ENCODE results near the gene RPTOR. TPM values are rescaled to one million over a fixed set of nuclear protein-coding genes. Genes with fewer than 3 reads are reported as not detected.

Gene RPTOR
- polyA plus RNA-seq, 3 donors from 2014 or later, result 1.8 to 10.2 (median 3.8) TPM

- H3K4me1 Mint-ChIP-seq, result peaks cover 15 to 18% of the 10 kb centered on the region in 2 donors
- H3K9me3 Mint-ChIP-seq, result no peaks in the 10 kb centered on the region
- H3K27ac Mint-ChIP-seq, result no peak overlapping the region
- DNase-seq, result no peak
- no peak overlapping the region for H3K4me3 Mint-ChIP-seq
- peaks cover 0 to 5% (median 0%) of the 10 kb centered on the region in 3 donors for H3K36me3 Mint-ChIP-seq
- H3K27me3 Mint-ChIP-seq (ENCODE audit: low read depth in 3 of 3), result peaks cover 4 to 10% (median 5%) of the 10 kb centered on the region in 3 donors
Observed at GRCh38 chr17:80887639-80888175, 343.1 kb downstream of the RPTOR start.

- H3K4me1 Mint-ChIP-seq, result peaks cover 15 to 20% of the 10 kb centered on the region in 2 donors
Observed at GRCh38 chr17:80888276-80889160, 343.9 kb downstream of the RPTOR start.

GRCh38 chr17:80889231-80890195 is 344.9 kb downstream of the RPTOR start:
- Mint-ChIP-seq H3K36me3 (peaks cover 0 to 9% (median 3%) of the 10 kb centered on the region in 3 donors), H3K27ac (peak overlapping the region in 2 of 6 donors; percentile 62), H3K9me3 (no peaks in the 10 kb centered on the region), H3K4me3 (no peak overlapping the region), H3K4me1 (peaks cover 15 to 20% of the 10 kb centered on the region in 2 donors), H3K27me3 (ENCODE audit: low read depth in 3 of 3) (peaks cover 4 to 7% (median 6%) of the 10 kb centered on the region in 3 donors)
- no peak for DNase-seq

More at GRCh38 chr17:80888276-80889160, 343.9 kb downstream of the RPTOR start:
- H3K9me3 Mint-ChIP-seq, result no peaks in the 10 kb centered on the region
- peaks cover 5 to 9% (median 6%) of the 10 kb centered on the region in 3 donors for H3K27me3 Mint-ChIP-seq (ENCODE audit: low read depth in 3 of 3)
- peaks cover 0 to 4% (median 0%) of the 10 kb centered on the region in 3 donors for H3K36me3 Mint-ChIP-seq
- no peak overlapping the region for H3K27ac Mint-ChIP-seq
- H3K4me3 Mint-ChIP-seq, result no peak overlapping the region
- DNase-seq, result no peak

GRCh38 chr17:80890196-80890920 is 345.7 kb downstream of the RPTOR start:
- H3K27ac Mint-ChIP-seq, result peak overlapping the region in 3 of 6 donors; percentile 50 to 94 (median 88)
- H3K27me3 Mint-ChIP-seq (ENCODE audit: low read depth in 3 of 3), result peaks cover 4 to 7% (median 6%) of the 10 kb centered on the region in 3 donors
- no peak overlapping the region for H3K4me3 Mint-ChIP-seq
- peaks cover 15 to 20% of the 10 kb centered on the region in 2 donors for H3K4me1 Mint-ChIP-seq
- H3K9me3 Mint-ChIP-seq, result no peaks in the 10 kb centered on the region
- H3K36me3 Mint-ChIP-seq, result peaks cover 2 to 13% (median 3%) of the 10 kb centered on the region in 3 donors
- DNase-seq, result no peak

- DNase-seq, result no peak
- Mint-ChIP-seq H3K4me1 (peaks cover 15 to 20% of the 10 kb centered on the region in 2 donors), H3K27ac (peak overlapping the region in 4 of 6 donors; percentile 50 to 98 (median 78)), H3K27me3 (ENCODE audit: low read depth in 3 of 3) (peaks cover 4 to 7% (median 6%) of the 10 kb centered on the region in 3 donors), H3K36me3 (peaks cover 3 to 13% (median 3%) of the 10 kb centered on the region in 3 donors), H3K4me3 (peak overlapping the region in 1 of 5 donors; percentile 79), H3K9me3 (no peaks in the 10 kb centered on the region)
Observed at GRCh38 chr17:80890921-80891396, 346.3 kb downstream of the RPTOR start.

GRCh38 chr17:80891397-80892018 is 346.9 kb downstream of the RPTOR start:
- Mint-ChIP-seq H3K27me3 (ENCODE audit: low read depth in 3 of 3) (peaks cover 4 to 7% (median 6%) of the 10 kb centered on the region in 3 donors), H3K9me3 (no peaks in the 10 kb centered on the region), H3K4me3 (peak overlapping the region in 4 of 5 donors; percentile 1 to 79 (median 44)), H3K4me1 (peaks cover 15 to 20% of the 10 kb centered on the region in 2 donors), H3K27ac (peak overlapping the region; percentile 62 to 98 (median 86)), H3K36me3 (peaks cover 3 to 15% (median 4%) of the 10 kb centered on the region in 3 donors)
- DNase-seq, result peak; percentile 13 to 71 (median 32)

- Mint-ChIP-seq H3K27ac (peak overlapping the region; percentile 62 to 98 (median 86)), H3K9me3 (no peaks in the 10 kb centered on the region), H3K36me3 (peaks cover 3 to 18% (median 7%) of the 10 kb centered on the region in 3 donors), H3K27me3 (ENCODE audit: low read depth in 3 of 3) (peaks cover 4 to 6% (median 5%) of the 10 kb centered on the region in 3 donors), H3K4me3 (peak overlapping the region in 3 of 5 donors; percentile 24 to 79 (median 30)), H3K4me1 (peaks cover 15 to 20% of the 10 kb centered on the region in 2 donors)
- peak; percentile 18 to 77 (median 34) for DNase-seq
Observed at GRCh38 chr17:80892019-80892855, 347.6 kb downstream of the RPTOR start.

- peaks cover 15 to 20% of the 10 kb centered on the region in 2 donors for H3K4me1 Mint-ChIP-seq
- peaks cover 7 to 24% (median 9%) of the 10 kb centered on the region in 3 donors for H3K36me3 Mint-ChIP-seq
- H3K4me3 Mint-ChIP-seq, result peak overlapping the region in 2 of 5 donors; percentile 36 to 79
- no peaks in the 10 kb centered on the region for H3K9me3 Mint-ChIP-seq
- H3K27me3 Mint-ChIP-seq (ENCODE audit: low read depth in 3 of 3), result peaks cover 4 to 6% (median 5%) of the 10 kb centered on the region in 3 donors
- H3K27ac Mint-ChIP-seq, result peak overlapping the region in 4 of 6 donors; percentile 26 to 98 (median 76)
- peak in 1 of 3 donors; percentile 8 for DNase-seq
Observed at GRCh38 chr17:80892900-80893603, 348.4 kb downstream of the RPTOR start.

GRCh38 chr17:80893604-80894438 is 349.2 kb downstream of the RPTOR start:
- Mint-ChIP-seq H3K4me1 (peaks cover 15 to 20% of the 10 kb centered on the region in 2 donors), H3K9me3 (no peaks in the 10 kb centered on the region), H3K4me3 (peak overlapping the region in 1 of 5 donors; percentile 45), H3K27me3 (ENCODE audit: low read depth in 3 of 3) (peaks cover 2 to 6% (median 5%) of the 10 kb centered on the region in 3 donors), H3K27ac (peak overlapping the region in 4 of 6 donors; percentile 7 to 94 (median 58)), H3K36me3 (peaks cover 7 to 26% (median 11%) of the 10 kb centered on the region in 3 donors)
- no peak for DNase-seq

GRCh38 chr17:80894439-80894721 is 349.7 kb downstream of the RPTOR start:
- no peaks in the 10 kb centered on the region for H3K9me3 Mint-ChIP-seq
- H3K4me3 Mint-ChIP-seq, result no peak overlapping the region
- peak overlapping the region in 2 of 6 donors; percentile 34 to 62 for H3K27ac Mint-ChIP-seq
- DNase-seq, result no peak
- H3K27me3 Mint-ChIP-seq (ENCODE audit: low read depth in 3 of 3), result peaks cover 2 to 4% (median 3%) of the 10 kb centered on the region in 3 donors
- peaks cover 15 to 20% of the 10 kb centered on the region in 2 donors for H3K4me1 Mint-ChIP-seq
- peaks cover 7 to 26% (median 11%) of the 10 kb centered on the region in 3 donors for H3K36me3 Mint-ChIP-seq

All from immature natural killer cell (primary cell).